Measurements from ENCODE around the gene FZR1.

GRCh38 chr19:3580156-3580934 lies 74.2 kb downstream of the FZR1 start:
- no peak for TF ChIP-seq CTCF (IDR thresholded peaks at IDR 0.05)
- no peak for TF ChIP-seq EZH2phosphoT487 (IDR thresholded peaks at IDR 0.05)
